Cerebellar cortex (tissue), 1 donor: ENCODE measurements around the gene SLC9A2.

Source experiments
- DNase-seq: peaks from one replicate; pipeline ENCODE4 v3.0.0-alpha.2; 2015; ENCODE audit warnings: low spot score

SLC9A2 gene

DNA sequence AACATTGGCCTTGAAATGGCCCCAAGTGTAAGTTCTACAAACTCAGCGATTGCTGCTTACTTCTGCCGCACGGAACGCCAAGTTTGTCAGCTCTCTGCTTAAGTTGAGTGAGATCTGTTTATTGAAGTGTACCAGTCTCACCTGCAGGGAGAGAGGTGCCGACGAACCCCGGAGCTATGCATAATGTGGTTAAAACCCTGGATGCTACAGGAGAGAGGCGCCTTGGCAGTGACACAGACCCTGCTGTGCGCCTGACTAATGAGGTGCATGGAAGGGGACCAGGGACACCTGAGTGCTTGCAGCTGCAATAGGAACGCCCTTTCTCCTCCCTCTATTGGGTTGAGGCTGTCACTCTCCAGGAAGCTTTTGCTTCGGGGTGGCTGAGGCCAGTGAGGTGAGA lies 979 bp downstream of the SLC9A2 start:
- no peak for DNase-seq

GRCh38 chr2:102621630-102622029 lies 2.3 kb downstream of the SLC9A2 start:
- no peak for DNase-seq

- DNase-seq, result no peak
Observed at GRCh38 chr2:102622646-102623045, 3.3 kb downstream of the SLC9A2 start.

DNA sequence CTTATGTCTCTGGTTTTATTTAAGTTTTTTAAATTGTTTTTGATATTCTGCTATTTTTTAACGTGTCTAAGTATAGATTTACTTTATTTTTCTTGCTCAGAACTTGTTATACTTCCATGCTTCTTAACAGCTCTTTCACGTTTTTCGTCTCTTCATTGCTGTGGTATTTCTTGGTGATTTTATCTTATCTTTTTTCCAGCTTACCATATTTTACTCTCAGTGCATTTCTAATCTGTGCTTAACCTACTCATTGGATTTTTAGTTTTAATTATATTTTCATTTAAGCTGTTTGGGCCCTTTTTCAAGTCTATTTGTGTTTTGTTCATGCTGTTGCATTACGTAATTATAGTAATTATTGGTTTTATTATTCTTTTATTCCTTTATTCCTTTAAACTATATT lies 11.1 kb downstream of the SLC9A2 start:
- DNase-seq, result no peak

- DNase-seq, result no peak
Observed at GRCh38 chr2:102632380-102633175, 13.2 kb downstream of the SLC9A2 start.

GRCh38 chr2:102634831-102635241 lies 15.5 kb downstream of the SLC9A2 start:
- DNase-seq, result no peak

DNA sequence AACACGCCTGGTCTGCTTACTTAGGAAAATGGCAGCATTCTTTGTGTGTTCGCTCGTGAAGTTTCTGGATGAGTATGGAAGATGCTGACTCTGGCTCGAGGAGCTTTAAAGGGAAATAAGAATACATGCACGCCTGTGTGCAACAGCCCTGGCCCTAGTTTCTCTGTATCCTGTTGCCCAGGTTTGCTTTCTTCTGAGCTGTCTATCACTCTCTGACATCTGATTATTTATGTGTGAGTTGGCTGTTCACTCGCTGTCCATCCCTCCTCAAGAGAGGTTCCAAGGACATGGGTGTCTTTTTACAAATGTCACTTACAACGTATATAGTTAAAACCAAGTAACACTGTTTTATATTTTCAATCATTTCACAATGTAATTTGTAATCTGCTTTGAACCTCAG lies 16.0 kb downstream of the SLC9A2 start:
- no peak for DNase-seq

GRCh38 chr2:102636283-102636907 lies 17.0 kb downstream of the SLC9A2 start:
- no peak for DNase-seq

DNA sequence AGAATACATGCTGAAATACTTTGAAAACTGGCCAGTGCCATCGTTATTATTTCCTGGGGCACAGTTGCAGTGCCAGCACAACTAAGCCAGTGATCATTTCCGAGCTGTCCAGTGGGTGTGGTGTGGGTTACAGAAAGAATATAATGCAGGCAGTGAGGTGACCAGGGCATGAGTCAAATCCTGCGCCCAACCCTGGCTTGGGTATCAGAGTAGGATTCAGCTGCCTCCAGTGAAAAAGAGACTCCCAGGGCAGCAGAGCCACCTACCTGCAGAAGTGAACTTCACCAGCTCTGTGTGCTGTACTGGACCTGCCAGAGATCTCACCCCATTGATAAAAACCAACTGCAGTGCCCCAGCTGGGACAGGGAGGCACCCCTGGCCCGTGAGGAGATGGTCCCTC lies 18.0 kb downstream of the SLC9A2 start:
- no peak for DNase-seq

DNA sequence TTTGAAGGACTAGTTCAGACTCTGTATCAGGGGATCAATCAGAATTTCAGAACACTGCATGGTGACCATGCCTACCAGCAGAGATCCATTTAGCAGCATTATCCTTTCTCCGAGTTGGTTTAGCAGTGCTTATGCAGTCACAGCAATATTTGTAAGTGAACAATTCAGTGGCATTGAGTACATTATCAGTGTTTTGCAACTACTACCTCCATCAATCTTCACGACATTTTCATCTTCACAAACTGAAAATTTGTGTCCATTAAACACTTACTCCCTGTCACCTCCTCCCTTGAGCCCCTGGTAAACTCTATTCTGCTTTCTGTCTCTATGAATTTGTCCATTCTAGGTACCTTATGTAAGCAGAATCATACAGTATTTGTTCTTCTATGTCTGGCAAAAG lies 20.1 kb downstream of the SLC9A2 start:
- DNase-seq, result no peak

GRCh38 chr2:102652126-102652525 lies 32.8 kb downstream of the SLC9A2 start:
- no peak for DNase-seq

- DNase-seq, result no peak
Observed at GRCh38 chr2:102657770-102658169, 38.4 kb downstream of the SLC9A2 start.

DNA sequence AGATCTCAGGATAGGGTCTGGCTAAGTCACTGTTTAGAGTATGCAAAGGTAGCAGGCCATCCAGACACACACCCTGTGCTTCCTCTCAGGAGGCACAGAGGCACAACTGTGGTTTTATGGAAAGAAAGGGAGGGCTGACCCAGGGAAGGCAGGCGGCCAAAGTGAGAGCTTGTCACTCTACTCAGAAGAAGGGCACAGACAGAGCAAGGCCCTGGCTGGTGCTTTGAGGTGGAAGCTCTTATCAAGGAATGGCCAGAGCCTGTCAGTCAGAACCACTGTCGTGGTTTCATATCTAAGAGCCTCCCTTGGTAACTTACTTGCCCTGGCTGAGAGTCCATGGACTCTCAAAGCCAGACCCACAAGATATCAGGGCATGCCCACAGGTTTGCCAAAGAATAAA lies 40.7 kb downstream of the SLC9A2 start:
- DNase-seq, result no peak

GRCh38 chr2:102660574-102660973 lies 41.2 kb downstream of the SLC9A2 start:
- DNase-seq, result no peak

GRCh38 chr2:102661846-102662245 lies 42.5 kb downstream of the SLC9A2 start:
- no peak for DNase-seq

- no peak for DNase-seq
Observed at GRCh38 chr2:102662833-102663232, 43.5 kb downstream of the SLC9A2 start.

DNA sequence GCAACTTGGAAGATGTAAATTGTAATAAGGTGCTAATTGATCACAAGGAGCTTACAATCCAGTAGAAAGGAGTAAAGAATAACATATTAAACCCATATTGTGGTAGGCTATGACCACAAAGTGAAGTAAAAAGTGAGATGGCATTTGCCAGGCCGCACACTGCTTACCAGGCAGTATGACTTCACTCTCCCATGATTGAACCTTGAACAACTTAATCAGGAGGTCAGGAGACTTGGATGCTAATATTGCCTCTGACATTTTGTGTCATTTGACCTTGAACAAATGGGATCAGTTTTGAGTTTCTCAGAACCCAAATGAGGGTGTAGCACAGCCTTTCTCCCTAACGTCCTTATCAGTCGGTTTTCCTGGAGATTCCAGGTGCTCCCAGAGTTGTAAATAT lies 44.0 kb downstream of the SLC9A2 start:
- DNase-seq, result no peak

DNA sequence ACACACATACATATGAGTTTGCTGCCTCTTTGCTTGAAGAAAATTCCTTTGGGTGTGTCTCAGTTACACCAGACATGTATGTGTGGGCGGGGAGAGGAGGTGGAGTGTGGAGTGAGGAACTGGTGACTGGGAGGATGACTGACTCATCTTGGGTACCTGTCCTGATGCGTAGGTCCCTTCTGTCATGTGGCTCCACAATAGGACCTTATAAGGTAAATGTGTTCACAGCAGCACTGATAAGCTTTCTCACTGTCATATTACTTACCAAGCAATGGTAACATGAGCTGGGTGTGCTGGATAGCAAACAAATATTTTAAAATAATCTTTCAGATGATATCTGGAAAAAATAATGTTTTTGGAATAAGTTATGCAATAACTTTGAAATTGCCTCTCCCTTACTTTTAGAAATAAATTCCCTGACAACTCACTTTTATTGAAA lies 45.1 kb downstream of the SLC9A2 start:
- DNase-seq, result no peak

DNA sequence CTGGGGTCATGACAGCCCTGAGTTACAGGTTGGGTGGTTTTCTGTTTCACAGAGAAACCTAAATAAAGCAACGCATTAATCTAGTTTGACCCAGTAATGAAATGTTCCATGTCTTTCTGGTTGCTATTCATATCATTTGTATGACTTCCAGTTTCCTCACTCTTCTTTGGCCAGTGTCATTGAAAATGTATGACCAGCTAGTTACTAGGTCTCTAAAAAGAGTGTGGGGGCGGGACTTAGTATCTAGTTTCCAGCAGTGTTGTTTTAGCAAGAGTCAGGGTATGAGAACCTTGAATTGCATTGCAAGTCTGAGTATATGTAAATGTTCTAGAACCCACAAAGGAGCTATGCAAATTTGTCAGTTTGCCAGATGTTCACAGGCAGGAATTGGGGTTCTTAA lies 47.7 kb downstream of the SLC9A2 start:
- no peak for DNase-seq

GRCh38 chr2:102668171-102668570 lies 48.8 kb downstream of the SLC9A2 start:
- no peak for DNase-seq

GRCh38 chr2:102669401-102669800 lies 50.0 kb downstream of the SLC9A2 start:
- no peak for DNase-seq

DNA sequence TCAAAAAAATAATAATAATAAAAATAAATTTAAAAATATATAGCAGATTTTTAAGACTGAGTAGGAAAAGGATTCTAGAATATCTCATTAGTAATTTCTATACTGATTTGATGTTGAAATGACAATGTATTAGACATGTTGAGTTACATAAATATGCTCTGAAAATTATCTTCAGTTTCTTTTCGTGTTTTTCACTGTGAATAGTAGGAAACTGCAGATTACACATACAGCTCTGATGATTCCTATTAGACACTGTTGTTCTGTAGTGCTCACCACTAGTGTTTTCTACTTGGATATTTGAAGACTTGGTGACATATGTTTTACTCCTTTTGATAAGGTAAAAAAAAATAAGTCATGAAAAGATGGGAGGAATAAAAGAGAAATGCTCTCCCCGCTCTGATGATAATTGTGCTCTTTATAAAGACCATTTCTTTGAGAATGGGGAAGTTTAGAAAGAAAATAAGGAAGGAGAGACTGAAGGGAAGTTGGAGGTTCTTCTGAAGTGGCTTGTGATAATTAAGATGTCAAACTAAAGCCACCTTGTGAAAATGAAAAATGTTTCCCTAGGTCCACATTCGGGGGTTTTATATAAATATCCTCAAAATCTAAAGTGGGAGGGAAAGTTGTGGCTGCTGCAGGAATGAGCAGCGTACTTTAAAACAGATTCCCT lies 52.9 kb downstream of the SLC9A2 start:
- no peak for DNase-seq

DNA sequence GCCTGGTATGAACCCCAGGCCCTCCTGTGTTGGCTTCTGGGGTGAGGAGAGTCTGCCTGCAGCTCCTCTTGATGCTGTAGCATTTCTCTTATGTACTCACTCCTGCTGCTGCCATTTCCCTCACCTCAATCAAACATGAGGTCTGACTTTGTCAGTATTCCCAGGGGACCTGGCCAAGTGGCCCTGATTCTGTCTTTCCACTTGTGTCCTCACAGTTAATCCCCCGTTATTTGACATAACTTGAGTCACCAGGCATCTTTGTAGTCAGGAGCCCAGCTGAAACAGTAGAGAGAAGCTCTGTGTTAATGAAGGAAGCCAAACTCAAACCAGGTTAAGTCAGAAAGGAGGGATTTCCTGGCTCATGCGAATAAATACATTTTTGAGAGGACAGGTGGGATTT lies 55.0 kb downstream of the SLC9A2 start:
- no peak for DNase-seq
